SK-N-MC (cell line): ENCODE data around the gene LST1.

Experiments
- EZH2 ChIP-seq: fragments of 200-600 bp; sonication (generic); IDR thresholded peaks from one replicate; pipeline ENCODE4 v1.6.1; 2017; ENCODE audit warnings: antibody characterized with exemption
- POLR2AphosphoS5 ChIP-seq: IDR thresholded peaks from 2 replicates; pipeline ENCODE4 v1.6.1; 2012; ENCODE audit warnings: mild to moderate bottlenecking, low read depth, low read length, borderline replicate concordance

- TF ChIP-seq POLR2AphosphoS5 (peak; percentile 84), EZH2 (no peak)
These were observed 33.9 kb downstream of the LST1 start for GRCh38 chr6:31619805-31620585.
